Epithelial cell of proximal tubule (primary cell): ENCODE data around the gene CYP4B1. TPM values are rescaled to one million over a fixed set of nuclear protein-coding genes. Genes with fewer than 3 reads are reported as not detected.
"Not testable (repeated sequence)": the region's sequence is repeated elsewhere in the genome, so short reads cannot be mapped to it uniquely, and the experiment has no call there.

Source experiments
- DNase-seq: peaks from one replicate; pipeline ENCODE4 v3.0.0-alpha.2; 2011; ENCODE audit warnings: low read depth
- H3K4me3 ChIP-seq: 2 replicates; pipeline ENCODE4 v1.5.1; 2011; ENCODE audit warnings: low read depth, mild to moderate bottlenecking, low read length
- CTCF ChIP-seq: conservative IDR thresholded peaks from 2 replicates; pipeline ENCODE4 v1.5.1; 2012; ENCODE audit warnings: low read depth, mild to moderate bottlenecking, low read length
- total RNA-seq: library from RNA; depleted of rRNA; stranded (reverse); fragments of >200 nt; gene quantifications from 2 replicates; pipeline ENCODE4 v1.2.3, GENCODE V29; 2015

CYP4B1 gene
- total RNA-seq, 1 donor from 2014 or later = not detected

GRCh38 chr1:46822248-46822826, 23.5 kb downstream of the CYP4B1 start:
- no peak overlapping the region for H3K4me3 ChIP-seq
- TF ChIP-seq CTCF = no peak
- DNase-seq = no peak

GRCh38 chr1:46823151-46823550, 24.3 kb downstream of the CYP4B1 start:
- no peak for DNase-seq
- H3K4me3 ChIP-seq = no peak overlapping the region
- no peak for TF ChIP-seq CTCF

- DNase-seq, H3K4me3 ChIP-seq: not testable (repeated sequence)
Observed at GRCh38 chr1:46826892-46827291, 28.0 kb downstream of the CYP4B1 start.

- no peak overlapping the region for H3K4me3 ChIP-seq
- no peak for TF ChIP-seq CTCF
- no peak for DNase-seq
Observed at GRCh38 chr1:46830665-46831322, 31.9 kb downstream of the CYP4B1 start.

GRCh38 chr1:46835469-46835868, 36.6 kb downstream of the CYP4B1 start:
- not testable (repeated sequence) for DNase-seq, H3K4me3 ChIP-seq

GRCh38 chr1:46846386-46846785, 47.5 kb downstream of the CYP4B1 start:
- H3K4me3 ChIP-seq, DNase-seq: not testable (repeated sequence)

- H3K4me3 ChIP-seq, DNase-seq: not testable (repeated sequence)
Observed at GRCh38 chr1:46857660-46858065, 58.8 kb downstream of the CYP4B1 start.

GRCh38 chr1:46862348-46862747, 63.5 kb downstream of the CYP4B1 start:
- no peak for DNase-seq
- H3K4me3 ChIP-seq = no peak overlapping the region
- no peak for TF ChIP-seq CTCF

Other genes starting within 250 kb of the CYP4B1 start
- gene KNCN, start 247.4 kb upstream of the CYP4B1 start, total RNA-seq = not detected in 2 replicates
- 19.2 and 19.4 TPM in 2 replicates for gene MKNK1, start 194.8 kb upstream of the CYP4B1 start, total RNA-seq
- 5.8 and 7.2 TPM in 2 replicates for gene MOB3C, start 182.2 kb upstream of the CYP4B1 start, total RNA-seq
- 39.6 and 57.5 TPM in 2 replicates for gene ATPAF1, start 130.7 kb upstream of the CYP4B1 start, total RNA-seq
- gene TEX38, start 127.2 kb upstream of the CYP4B1 start, total RNA-seq = not detected in 2 replicates
- 41.5 and 46.9 TPM in 2 replicates for gene EFCAB14, start 79.9 kb upstream of the CYP4B1 start, total RNA-seq
- not detected in 2 replicates for gene CYP4A11, start 142.4 kb downstream of the CYP4B1 start, total RNA-seq
- 0.46 TPM in 1 of 2 replicates, not detected in the other for gene CYP4X1, start 224.6 kb downstream of the CYP4B1 start, total RNA-seq